K562 (cell line): ENCODE measurements around the gene DIPK1A. TPM values are rescaled to one million over a fixed set of nuclear protein-coding genes. Genes with fewer than 3 reads are reported as not detected.
A peak's percentile ranks its signal among the peaks of the same experiment; 100 is the strongest.

Experiments
- ATF3 ChIP-seq, 2 experiments: fragments of 450-650 bp in 1 of 2; sonication (generic) in 1 of 2; formaldehyde crosslinking in 1 of 2; IDR thresholded peaks in 1 of 2; conservative IDR thresholded peaks in 1 of 2; 2 replicates each; pipeline versions ENCODE4 v1.6.1 to v1.8.1; 2016 to 2023; ENCODE audit warnings: mild to moderate bottlenecking in 2 of 2, moderate library complexity in 2 of 2, inconsistent platforms in 1 of 2, missing genetic modification reagents in 1 of 2
- CBX2 ChIP-seq: fragments of 200-600 bp; sonication (generic); IDR thresholded peaks from one replicate; pipeline ENCODE4 v1.6.1; 2012; ENCODE audit warnings: mild to moderate bottlenecking, low read length, inconsistent platforms; ENCODE audit not compliant: insufficient read depth, poor library complexity, severe bottlenecking
- ESRRA ChIP-seq: fragments of 450-650 bp; IDR thresholded peaks from 2 replicates; pipeline ENCODE4 v1.6.1; 2014; ENCODE audit warnings: low read depth, mild to moderate bottlenecking, moderate library complexity, borderline replicate concordance
- ESRRB ChIP-seq: fragments of 250-450 bp; sonication (Bioruptor Pico); IDR thresholded peaks from 2 replicates; pipeline ENCODE4 v1.5.0; 2020; ENCODE audit warnings: mild to moderate bottlenecking, moderate library complexity, borderline replicate concordance
- FOXA3 ChIP-seq, 2 experiments: fragments of 450-650 bp in 1 of 2; sonication (generic) in 1 of 2; formaldehyde crosslinking; IDR thresholded peaks in 1 of 2; conservative IDR thresholded peaks in 1 of 2; 2 replicates each; pipeline versions ENCODE4 v1.4.0 to v1.8.0; 2020 to 2022; ENCODE audit warnings: mild to moderate bottlenecking in 2 of 2, missing genetic modification reagents in 1 of 2
- FOXP1 ChIP-seq: sonication (generic); formaldehyde crosslinking; IDR thresholded peaks from 2 replicates; pipeline ENCODE4 v1.8.0; 2022; ENCODE audit warnings: mild to moderate bottlenecking, missing genetic modification reagents
- GATAD2A ChIP-seq: fragments of 450-650 bp; IDR thresholded peaks from 2 replicates; pipeline ENCODE4 v1.6.1; 2017
- KHSRP ChIP-seq: fragments of 450-650 bp; IDR thresholded peaks from 2 replicates; pipeline ENCODE4 v1.6.1; 2017
- NONO ChIP-seq, 2 experiments: fragments of 200-400 bp in 1 of 2; fragments of 450-650 bp in 1 of 2; formaldehyde crosslinking in 1 of 2; IDR thresholded peaks; 2 replicates each; pipeline ENCODE4 v1.6.1; 2017; ENCODE audit warnings: low read depth in 2 of 2, mild to moderate bottlenecking in 2 of 2, moderate library complexity in 2 of 2, low read length in 1 of 2
- PHF21A ChIP-seq: fragments of 450-650 bp; IDR thresholded peaks from 2 replicates; pipeline ENCODE4 v1.6.1; 2017; ENCODE audit warnings: low read depth, borderline replicate concordance
- POLR2G ChIP-seq: fragments of 200-400 bp; formaldehyde crosslinking; IDR thresholded peaks from 2 replicates; pipeline ENCODE4 v1.6.1; 2017; ENCODE audit warnings: low read depth, mild to moderate bottlenecking, antibody characterized with exemption, low read length, moderate library complexity
- POLR3A ChIP-seq: IDR thresholded peaks from 2 replicates; pipeline ENCODE4 v1.6.1; 2011; ENCODE audit warnings: borderline replicate concordance, mild to moderate bottlenecking, moderate library complexity; ENCODE audit not compliant: insufficient read length, insufficient read depth; ENCODE audit errors: extremely low read depth
- POU5F1 ChIP-seq: fragments of 150-350 bp; IDR thresholded peaks from 2 replicates; pipeline ENCODE4 v1.6.1; 2014; ENCODE audit warnings: borderline replicate concordance, low read length, low read depth, mild to moderate bottlenecking; ENCODE audit not compliant: partially characterized antibody
- RBFOX2 ChIP-seq: fragments of 200-400 bp; formaldehyde crosslinking; IDR thresholded peaks from 2 replicates; pipeline ENCODE4 v1.6.1; 2017; ENCODE audit warnings: low read depth, mild to moderate bottlenecking, low read length, moderate library complexity
- RBM22 ChIP-seq: fragments of 200-400 bp; formaldehyde crosslinking; IDR thresholded peaks from 2 replicates; pipeline ENCODE4 v1.6.1; 2018; ENCODE audit warnings: low read length, low read depth; ENCODE audit not compliant: poor library complexity, severe bottlenecking
- SOX6 ChIP-seq: fragments of 450-650 bp; IDR thresholded peaks from 2 replicates; pipeline ENCODE4 v1.6.1; 2014; ENCODE audit warnings: mild to moderate bottlenecking
- ZFPM2 ChIP-seq: fragments of 250-450 bp; sonication (Bioruptor Pico); IDR thresholded peaks from 2 replicates; pipeline ENCODE4 v1.5.1; 2022; ENCODE audit warnings: mild to moderate bottlenecking
- ZNF143 ChIP-seq: sonication (generic); formaldehyde crosslinking; IDR thresholded peaks from 2 replicates; pipeline ENCODE4 v1.9.0; 2022; ENCODE audit warnings: mild to moderate bottlenecking, missing genetic modification reagents
- ZNF239 ChIP-seq: fragments of 250-450 bp; sonication (Bioruptor Pico); IDR thresholded peaks from 2 replicates; pipeline ENCODE4 v1.4.0; 2020; ENCODE audit warnings: mild to moderate bottlenecking
- polyA plus RNA-seq, 8 experiments: library from polyadenylated mRNA; depleted of rRNA in 4 of 8; stranded (reverse) in 5 of 8; unstranded in 3 of 8; fragments of >200 nt; fragmentation: Nextera tagmentation in 2 of 8; fragmentation: Illumina TruSeq in 1 of 8; extraction: Ambion mirVana in 2 of 8; extraction: Trizol in 1 of 8; gene quantifications; 2 replicates each; pipeline versions ENCODE4 v1.2.1 to v1.2.3, GENCODE V29; 2011 to 2014; ENCODE audit warnings: inconsistent platforms in 1 of 8, missing spikeins in 1 of 8
- total RNA-seq, 7 experiments: library from RNA; depleted of rRNA in 6 of 7; stranded (reverse); fragments of >200 nt in 6 of 7; fragmentation: Illumina TruSeq in 2 of 7; extraction: Trizol in 2 of 7; gene quantifications; 2 replicates each; pipeline versions ENCODE4 v1.2.1 to v1.2.3, GENCODE V29; 2011 to 2021; ENCODE audit warnings: low replicate concordance in 1 of 7
- TF ChIP-seq, protein P1 (sequence below): sonication (generic); formaldehyde crosslinking; IDR thresholded peaks from 2 replicates; pipeline ENCODE4 v1.8.0; 2023; ENCODE audit warnings: mild to moderate bottlenecking, missing genetic modification reagents

DIPK1A gene
- total and polyA plus RNA-seq, 9 of the 15 experiments (the other 6 are each of a cell fraction or from before 2014, with no cell fraction given) = 0.54 to 2.5 (median 1.3) TPM

GRCh38 chr1:92843429-92844352 lies 117.6 kb downstream of the DIPK1A start (continued):
- TF ChIP-seq RBFOX2 (0 out of 2 replicates have a peak, but pooled peaks have one; percentile 23), ATF3 (IDR thresholded peaks at IDR 0.05) (no peak), ATF3 (CRISPR knock-in tag; conservative IDR thresholded peaks at IDR 0.05) (no peak), FOXP1 (CRISPR knock-in tag) (no peak), GATAD2A (no peak), NONO (IDR thresholded peaks at IDR 0.05; ENCODE audit: low read depth in 2 of 2, low read length in 1 of 2) (no peak), CBX2 (no peak), ZNF239 (CRISPR knock-in tag) (no peak), PHF21A (no peak), ZNF143 (CRISPR knock-in tag) (no peak), RBM22 (peak; percentile 38), POU5F1 (no peak), ESRRB (CRISPR knock-in tag) (no peak), SOX6 (no peak), POLR3A (no peak), KHSRP (no peak), FOXA3 (CRISPR knock-in tag; conservative IDR thresholded peaks at IDR 0.05 in 1 of 2, IDR thresholded peaks at IDR 0.05 in 1 of 2) (no peak), ZFPM2 (CRISPR knock-in tag) (no peak), POLR2G (peak; percentile 44; the same call in 1 of the 2 replicates), ESRRA (no peak)
- TF ChIP-seq, protein P1, sequence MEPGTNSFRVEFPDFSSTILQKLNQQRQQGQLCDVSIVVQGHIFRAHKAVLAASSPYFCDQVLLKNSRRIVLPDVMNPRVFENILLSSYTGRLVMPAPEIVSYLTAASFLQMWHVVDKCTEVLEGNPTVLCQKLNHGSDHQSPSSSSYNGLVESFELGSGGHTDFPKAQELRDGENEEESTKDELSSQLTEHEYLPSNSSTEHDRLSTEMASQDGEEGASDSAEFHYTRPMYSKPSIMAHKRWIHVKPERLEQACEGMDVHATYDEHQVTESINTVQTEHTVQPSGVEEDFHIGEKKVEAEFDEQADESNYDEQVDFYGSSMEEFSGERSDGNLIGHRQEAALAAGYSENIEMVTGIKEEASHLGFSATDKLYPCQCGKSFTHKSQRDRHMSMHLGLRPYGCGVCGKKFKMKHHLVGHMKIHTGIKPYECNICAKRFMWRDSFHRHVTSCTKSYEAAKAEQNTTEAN (CRISPR knock-in tag) = no peak
